GM12873 (cell line): ENCODE measurements around the gene MKLN1.

Experiments used
- CTCF ChIP-seq: IDR thresholded peaks from 2 replicates; pipeline ENCODE4 v1.5.1; 2012; ENCODE audit warnings: low read depth, mild to moderate bottlenecking, moderate library complexity, low read length, control low read depth; ENCODE audit not compliant: insufficient read depth; ENCODE audit errors: missing control alignments

Gene MKLN1

GRCh38 chr7:131476740-131477139 is 149.1 kb downstream of the MKLN1 start:
- TF ChIP-seq CTCF = no peak

- TF ChIP-seq CTCF = no peak
These were observed 153.0 kb downstream of the MKLN1 start for GRCh38 chr7:131480384-131481315.

DNA sequence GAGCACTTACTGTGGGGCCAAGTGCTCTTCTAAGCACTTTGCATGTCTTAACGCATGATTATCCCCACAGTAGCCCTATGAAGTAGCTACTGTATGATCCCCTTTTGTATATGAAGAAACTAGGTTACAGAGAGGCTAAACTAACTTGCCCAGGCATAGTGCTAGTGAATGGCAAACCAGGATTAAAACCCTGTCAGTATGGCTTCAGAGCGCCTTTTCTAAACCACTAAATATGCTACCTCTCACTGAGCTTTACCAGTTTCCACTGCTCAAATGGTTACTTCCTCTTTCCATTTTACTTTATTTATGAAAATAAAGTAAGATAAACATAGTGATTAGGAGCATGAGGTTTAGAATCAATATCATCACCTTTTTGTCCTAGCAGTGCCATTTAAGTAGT is 155.1 kb downstream of the MKLN1 start:
- no peak for TF ChIP-seq CTCF

- no peak for TF ChIP-seq CTCF
These were observed 155.9 kb downstream of the MKLN1 start for GRCh38 chr7:131483586-131483985.

GRCh38 chr7:131486346-131486745 is 158.7 kb downstream of the MKLN1 start:
- no peak for TF ChIP-seq CTCF

GRCh38 chr7:131487217-131487616 is 159.5 kb downstream of the MKLN1 start:
- no peak for TF ChIP-seq CTCF

GRCh38 chr7:131488361-131488760 is 160.7 kb downstream of the MKLN1 start:
- TF ChIP-seq CTCF = no peak
